Adrenal gland (tissue), 5 donors: ENCODE measurements around the gene ZFP37.

ENCODE experiments used
- POLR2A ChIP-seq, 2 donors: fragments of 450-650 bp; IDR thresholded peaks; one replicate each; pipeline ENCODE4 v1.6.1; 2017; ENCODE audit warnings: antibody characterized with exemption in 2 of 2, mild to moderate bottlenecking in 2 of 2, moderate library complexity in 1 of 2
- TF ChIP-seq, protein P1 (sequence below), 6 experiments: fragments of 450-650 bp in 4 of 6; fragments of 200-600 bp in 2 of 6; sonication (generic) in 1 of 6; IDR thresholded peaks; 1 replicate in 5 of 6; 2 replicates in 1 of 6; pipeline versions ENCODE4 v1.5.1 to v1.8.0; 2016 to 2021; ENCODE audit warnings: antibody characterized with exemption in 6 of 6, mild to moderate bottlenecking in 2 of 6, moderate library complexity in 1 of 6
- donor health status: DM: no; HTN: no; CAD: no.

DNA sequence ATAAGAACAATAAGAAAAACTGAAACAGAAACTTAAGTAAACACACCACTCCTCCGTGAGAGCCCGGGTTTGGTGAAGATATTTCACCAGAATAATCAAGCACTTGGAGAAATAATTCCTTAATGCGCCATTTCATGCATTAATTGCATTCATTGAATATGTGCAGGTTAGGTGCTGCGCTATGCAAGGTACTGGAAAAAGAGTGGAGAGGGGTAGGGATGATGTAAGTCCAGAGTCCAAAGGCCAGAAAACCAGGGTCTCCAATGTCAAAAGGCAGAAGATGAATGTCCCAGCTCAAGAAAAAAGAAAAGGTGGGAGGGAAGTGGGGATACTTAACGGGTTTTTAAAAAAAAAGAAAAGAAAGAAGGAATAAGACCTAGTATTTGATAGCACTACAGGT, 669 bp upstream of the ZFP37 start:
- TF ChIP-seq, protein P1, sequence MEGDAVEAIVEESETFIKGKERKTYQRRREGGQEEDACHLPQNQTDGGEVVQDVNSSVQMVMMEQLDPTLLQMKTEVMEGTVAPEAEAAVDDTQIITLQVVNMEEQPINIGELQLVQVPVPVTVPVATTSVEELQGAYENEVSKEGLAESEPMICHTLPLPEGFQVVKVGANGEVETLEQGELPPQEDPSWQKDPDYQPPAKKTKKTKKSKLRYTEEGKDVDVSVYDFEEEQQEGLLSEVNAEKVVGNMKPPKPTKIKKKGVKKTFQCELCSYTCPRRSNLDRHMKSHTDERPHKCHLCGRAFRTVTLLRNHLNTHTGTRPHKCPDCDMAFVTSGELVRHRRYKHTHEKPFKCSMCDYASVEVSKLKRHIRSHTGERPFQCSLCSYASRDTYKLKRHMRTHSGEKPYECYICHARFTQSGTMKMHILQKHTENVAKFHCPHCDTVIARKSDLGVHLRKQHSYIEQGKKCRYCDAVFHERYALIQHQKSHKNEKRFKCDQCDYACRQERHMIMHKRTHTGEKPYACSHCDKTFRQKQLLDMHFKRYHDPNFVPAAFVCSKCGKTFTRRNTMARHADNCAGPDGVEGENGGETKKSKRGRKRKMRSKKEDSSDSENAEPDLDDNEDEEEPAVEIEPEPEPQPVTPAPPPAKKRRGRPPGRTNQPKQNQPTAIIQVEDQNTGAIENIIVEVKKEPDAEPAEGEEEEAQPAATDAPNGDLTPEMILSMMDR (IDR thresholded peaks at IDR 0.05), result no peak
- TF ChIP-seq POLR2A (IDR thresholded peaks at IDR 0.05), result no peak
